Astrocyte (in vitro differentiated cells and primary cell): ENCODE results near the gene SCN1A. TPM values are rescaled to one million over a fixed set of nuclear protein-coding genes. Genes with fewer than 3 reads are reported as not detected.

Experiments used
- DNase-seq: peaks from one replicate; pipeline ENCODE4 v3.0.0-alpha.2; 2010; ENCODE audit warnings: low read depth
- FAIRE-seq: peaks from 2 replicates; lab custom pipeline; 2011; peaks lifted over from hg19 to GRCh38; lab: Jason Lieb, UNC
- H2AFZ ChIP-seq: 2 replicates; pipeline ENCODE4 v1.6.0; 2012; ENCODE audit warnings: low read depth, low read length, inconsistent platforms
- H3K27ac ChIP-seq: 2 replicates; pipeline ENCODE4 v1.5.1; 2011; ENCODE audit warnings: low read depth, low read length, inconsistent platforms
- H3K27me3 ChIP-seq: 2 replicates; pipeline ENCODE4 v1.6.0; 2011; ENCODE audit warnings: low read length, inconsistent platforms; ENCODE audit not compliant: insufficient read depth
- H3K36me3 ChIP-seq: 2 replicates; pipeline ENCODE4 v1.5.1; 2011; ENCODE audit warnings: low read length, inconsistent platforms; ENCODE audit not compliant: insufficient read depth
- H3K4me1 ChIP-seq: 2 replicates; pipeline ENCODE4 v1.5.1; 2011; ENCODE audit warnings: low read length, inconsistent platforms; ENCODE audit not compliant: insufficient read depth
- H3K4me2 ChIP-seq: 2 replicates; pipeline ENCODE4 v1.6.0; 2012; ENCODE audit warnings: low read length, inconsistent platforms
- H3K4me3 ChIP-seq: 2 replicates; pipeline ENCODE4 v1.5.1; 2011; ENCODE audit warnings: low read depth, mild to moderate bottlenecking, low read length, inconsistent platforms; ENCODE audit not compliant: insufficient read depth
- H3K79me2 ChIP-seq: 2 replicates; pipeline ENCODE4 v1.6.0; 2012; ENCODE audit warnings: mild to moderate bottlenecking, low read length, inconsistent platforms; ENCODE audit not compliant: insufficient read depth
- H3K9ac ChIP-seq: 2 replicates; pipeline ENCODE4 v1.6.0; 2012; ENCODE audit warnings: mild to moderate bottlenecking, low read length, inconsistent platforms
- H3K9me3 ChIP-seq: 2 replicates; pipeline ENCODE4 v1.5.1; 2012; ENCODE audit warnings: low read depth, mild to moderate bottlenecking, low read length, inconsistent platforms; ENCODE audit not compliant: insufficient read depth
- H4K20me1 ChIP-seq: 2 replicates; pipeline ENCODE4 v1.6.0; 2012; ENCODE audit warnings: low read length, inconsistent platforms; ENCODE audit not compliant: insufficient read depth
- H3K27ac Mint-ChIP-seq: one replicate; pipeline ENCODE4 v1.8.0; 2021; ENCODE audit warnings: mild to moderate bottlenecking, mixed read lengths; ENCODE audit not compliant: unreplicated experiment
- H3K27me3 Mint-ChIP-seq: one replicate; pipeline ENCODE4 v1.8.0; 2021; ENCODE audit warnings: low read depth, mixed read lengths; ENCODE audit not compliant: unreplicated experiment
- H3K36me3 Mint-ChIP-seq: one replicate; pipeline ENCODE4 v1.8.0; 2021; ENCODE audit warnings: low read depth, mixed read lengths; ENCODE audit not compliant: unreplicated experiment
- H3K4me1 Mint-ChIP-seq: one replicate; pipeline ENCODE4 v1.8.0; 2021; ENCODE audit warnings: low read depth, mixed read lengths; ENCODE audit not compliant: unreplicated experiment
- H3K4me3 Mint-ChIP-seq: one replicate; pipeline ENCODE4 v1.8.0; 2021; ENCODE audit warnings: mild to moderate bottlenecking, moderate library complexity, mixed read lengths; ENCODE audit not compliant: unreplicated experiment
- H3K9me3 Mint-ChIP-seq: one replicate; pipeline ENCODE4 v1.8.0; 2021; ENCODE audit warnings: mild to moderate bottlenecking, mixed read lengths; ENCODE audit not compliant: unreplicated experiment
- CTCF ChIP-seq: IDR thresholded peaks from 2 replicates; pipeline ENCODE4 v1.5.1; 2011; ENCODE audit warnings: low read depth, mild to moderate bottlenecking, inconsistent platforms, low read length, moderate library complexity; ENCODE audit not compliant: insufficient read depth
- EZH2 ChIP-seq: IDR thresholded peaks from 2 replicates; pipeline ENCODE4 v1.6.1; 2012; ENCODE audit warnings: mild to moderate bottlenecking, low read length, inconsistent platforms; ENCODE audit not compliant: insufficient read depth
- total RNA-seq: library from RNA; stranded (reverse); gene quantifications from 2 replicates; pipeline ENCODE4 v1.2.1, GENCODE V29; 2021

SCN1A gene
- total RNA-seq, 1 donor from 2014 or later: not detected

GRCh38 chr2:166060191-166060590 lies 67.6 kb downstream of the SCN1A start:
- no peaks in the 10 kb centered on the region for H4K20me1 ChIP-seq
- no peak overlapping the region for H3K4me3 Mint-ChIP-seq
- H3K4me1 ChIP-seq: no peaks in the 10 kb centered on the region
- H3K27ac Mint-ChIP-seq: no peak overlapping the region
- H3K27ac ChIP-seq: no peak overlapping the region
- no peaks in the 10 kb centered on the region for H3K27me3 Mint-ChIP-seq
- TF ChIP-seq EZH2: no peak
- TF ChIP-seq CTCF: no peak
- H3K27me3 ChIP-seq: no peaks in the 10 kb centered on the region
- H3K36me3 Mint-ChIP-seq: no peaks in the 10 kb centered on the region
- no peaks in the 10 kb centered on the region for H3K36me3 ChIP-seq
- no peaks in the 10 kb centered on the region for H3K4me1 Mint-ChIP-seq
- no peak overlapping the region for H2AFZ ChIP-seq
- DNase-seq (no peak), FAIRE-seq (no peak)
- no peaks in the 10 kb centered on the region for H3K9me3 Mint-ChIP-seq
- no peak overlapping the region for H3K4me2 ChIP-seq
- H3K9me3 ChIP-seq: no peaks in the 10 kb centered on the region
- no peak overlapping the region for H3K4me3 ChIP-seq
- H3K79me2 ChIP-seq: no peaks in the 10 kb centered on the region
- H3K9ac ChIP-seq: no peak overlapping the region

- FAIRE-seq: peak; percentile 63
- no peak overlapping the region for H3K4me3 ChIP-seq
- H3K36me3 Mint-ChIP-seq: no peaks in the 10 kb centered on the region
Measured at GRCh38 chr2:166057370-166058164, 70.3 kb downstream of the SCN1A start.

More at GRCh38 chr2:166057370-166058164, 70.3 kb downstream of the SCN1A start:
- Mint-ChIP-seq H3K27ac (no peak overlapping the region), H3K4me1 (no peaks in the 10 kb centered on the region), H3K27me3 (no peaks in the 10 kb centered on the region), H3K9me3 (no peaks in the 10 kb centered on the region), H3K4me3 (no peak overlapping the region)
- Histone ChIP-seq H3K9me3 (no peaks in the 10 kb centered on the region), H2AFZ (no peak overlapping the region), H4K20me1 (no peaks in the 10 kb centered on the region), H3K79me2 (no peaks in the 10 kb centered on the region), H3K27ac (no peak overlapping the region), H3K36me3 (no peaks in the 10 kb centered on the region), H3K4me1 (no peaks in the 10 kb centered on the region), H3K27me3 (no peaks in the 10 kb centered on the region), H3K9ac (no peak overlapping the region), H3K4me2 (no peak overlapping the region)
- DNase-seq: peak; percentile 53
- TF ChIP-seq CTCF (peak; percentile 45), EZH2 (no peak)
